ENCODE results near the gene PEAK3. TPM values are rescaled to one million over a fixed set of nuclear protein-coding genes. Genes with fewer than 3 reads are reported as not detected.

Gene PEAK3
- total RNA-seq, 2 donors from 2014 or later: 0.27 to 0.80 TPM

DNA sequence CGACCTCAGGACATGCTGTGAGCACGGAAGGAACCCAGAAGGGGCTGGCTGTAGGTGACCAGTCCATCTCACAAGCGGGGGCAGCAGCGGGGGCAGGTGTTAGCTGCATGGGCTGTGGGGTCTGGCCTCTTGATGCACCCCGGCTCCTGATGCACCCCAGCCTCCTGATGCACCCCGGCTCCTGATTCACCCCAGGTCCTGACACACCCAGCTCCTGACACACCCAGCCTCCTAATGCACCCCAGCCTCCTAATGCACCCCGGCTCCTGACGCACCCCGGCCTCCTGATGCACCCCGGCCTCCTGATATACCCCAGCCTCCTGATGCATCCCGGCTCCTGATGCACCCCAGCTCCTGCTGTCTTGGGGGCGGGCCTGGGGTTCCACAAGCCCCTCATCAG, 39.0 kb upstream of the PEAK3 start:
- Histone ChIP-seq H3K9me3 (no peaks in the 10 kb centered on the region), H3K4me1 (replicated peaks) (no peaks in the 10 kb centered on the region), H3K27ac (no peak overlapping the region), H3K4me3 (no peak overlapping the region), H3K36me3 (no peaks in the 10 kb centered on the region), H3K27me3 (replicated peaks; ENCODE audit: insufficient read depth) (no peaks in the 10 kb centered on the region)
- intact Hi-C loops (cut with DNase I): loop anchor here (10.0 kb wide), 1 partner anchor 86 kb away; the partner anchor contains the start of genes PLEKHJ1 and SF3A2
- 86% methylated on average over 11 of the region's 12 CpGs for WGBS
- no peak for DNase-seq (ENCODE audit: low spot score)
- no peak for TF ChIP-seq POLR2A (IDR thresholded peaks at IDR 0.05)
- TF ChIP-seq CTCF (IDR thresholded peaks at IDR 0.05): no peak
- no peak for TF ChIP-seq POLR2AphosphoS5 (IDR thresholded peaks at IDR 0.05)

GRCh38 chr19:2320049-2320448, 38.1 kb upstream of the PEAK3 start:
- Histone ChIP-seq H3K27me3 (replicated peaks; ENCODE audit: insufficient read depth) (no peaks in the 10 kb centered on the region), H3K9me3 (no peaks in the 10 kb centered on the region), H3K4me3 (no peak overlapping the region), H3K4me1 (replicated peaks) (no peaks in the 10 kb centered on the region), H3K36me3 (no peaks in the 10 kb centered on the region), H3K27ac (no peak overlapping the region)
- WGBS: 68% methylated on average over 12 of the region's 12 CpGs
- DNase-seq (ENCODE audit: low spot score): no peak
- intact Hi-C loops (cut with DNase I): loop anchor here (10.0 kb wide), 1 partner anchor 85 kb away; the partner anchor contains the start of genes PLEKHJ1 and SF3A2
- TF ChIP-seq POLR2A (IDR thresholded peaks at IDR 0.05) (no peak), CTCF (IDR thresholded peaks at IDR 0.05) (no peak), POLR2AphosphoS5 (IDR thresholded peaks at IDR 0.05) (no peak)

- TF ChIP-seq POLR2A (IDR thresholded peaks at IDR 0.05) (no peak), POLR2AphosphoS5 (IDR thresholded peaks at IDR 0.05) (no peak), CTCF (IDR thresholded peaks at IDR 0.05) (no peak)
- H3K9me3 ChIP-seq: no peaks in the 10 kb centered on the region
- no peak overlapping the region for H3K4me3 ChIP-seq
- no peaks in the 10 kb centered on the region for H3K36me3 ChIP-seq
- no peak for DNase-seq (ENCODE audit: low spot score)
- H3K27me3 ChIP-seq (replicated peaks; ENCODE audit: insufficient read depth): no peaks in the 10 kb centered on the region
- H3K4me1 ChIP-seq (replicated peaks): no peaks in the 10 kb centered on the region
- WGBS: 91% methylated on average over 20 of the region's 20 CpGs
- intact Hi-C loops (cut with DNase I): loop anchor here (5.0 kb wide), 1 partner anchor 42 kb away; no protein-coding TSS in a partner anchor
- H3K27ac ChIP-seq: no peak overlapping the region
Measured at GRCh38 chr19:2319551-2319950, 37.6 kb upstream of the PEAK3 start.

GRCh38 chr19:2318923-2319322, 36.9 kb upstream of the PEAK3 start:
- WGBS: 91% methylated on average over 6 of the region's 6 CpGs
- Histone ChIP-seq H3K9me3 (no peaks in the 10 kb centered on the region), H3K36me3 (no peaks in the 10 kb centered on the region), H3K4me3 (no peak overlapping the region), H3K27me3 (replicated peaks; ENCODE audit: insufficient read depth) (no peaks in the 10 kb centered on the region), H3K27ac (no peak overlapping the region), H3K4me1 (replicated peaks) (no peaks in the 10 kb centered on the region)
- TF ChIP-seq POLR2AphosphoS5 (IDR thresholded peaks at IDR 0.05) (no peak), POLR2A (IDR thresholded peaks at IDR 0.05) (no peak), CTCF (IDR thresholded peaks at IDR 0.05) (no peak)
- intact Hi-C loops (cut with DNase I): loop anchor here (5.0 kb wide), 1 partner anchor 42 kb away; no protein-coding TSS in a partner anchor
- DNase-seq (ENCODE audit: low spot score): no peak

DNA sequence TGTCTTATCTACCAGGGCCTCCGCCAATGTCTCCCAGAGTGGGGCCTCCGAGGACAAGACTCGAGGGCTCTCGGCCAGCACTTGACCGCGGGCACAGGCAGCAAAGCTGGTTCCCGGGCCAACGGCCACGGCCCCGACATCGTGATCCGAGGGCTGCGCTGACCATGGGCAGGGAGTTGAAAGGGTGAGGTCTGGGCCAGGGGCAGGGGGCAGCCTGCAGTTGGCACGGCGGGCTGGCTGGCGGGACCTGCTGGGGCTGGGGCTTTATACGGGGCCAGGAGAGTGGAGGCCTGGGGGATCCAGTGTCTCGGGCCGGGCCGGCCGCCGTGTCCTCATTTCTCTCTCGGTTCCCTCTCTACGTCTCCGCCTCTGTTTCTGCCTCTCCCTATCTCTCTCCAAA, 35.8 kb upstream of the PEAK3 start:
- intact Hi-C loops (cut with DNase I): loop anchor here (5.0 kb wide), 1 partner anchor 40 kb away; no protein-coding TSS in a partner anchor
- WGBS: 72% methylated on average over 25 of the region's 25 CpGs
- Histone ChIP-seq H3K9me3 (no peaks in the 10 kb centered on the region), H3K36me3 (no peaks in the 10 kb centered on the region), H3K27ac (no peak overlapping the region), H3K27me3 (replicated peaks; ENCODE audit: insufficient read depth) (peaks cover 3% of the 10 kb centered on the region), H3K4me1 (replicated peaks) (no peaks in the 10 kb centered on the region), H3K4me3 (no peak overlapping the region)
- DNase-seq (ENCODE audit: low spot score): no peak
- TF ChIP-seq POLR2AphosphoS5 (IDR thresholded peaks at IDR 0.05) (no peak), POLR2A (IDR thresholded peaks at IDR 0.05) (no peak), CTCF (IDR thresholded peaks at IDR 0.05) (no peak)
